Muscle layer of colon (tissue), 2 donors: ENCODE data around the gene DYSF.

ENCODE experiments used
- H3K27ac ChIP-seq: one replicate; pipeline ENCODE4 v1.7.0; 2013; ENCODE audit warnings: low read depth, mild to moderate bottlenecking, low read length, moderate library complexity
- H3K27me3 ChIP-seq, 2 donors: one replicate each; pipeline ENCODE4 v1.7.0; 2013; ENCODE audit warnings: low read length in 2 of 2, mild to moderate bottlenecking in 2 of 2; ENCODE audit not compliant: insufficient read depth in 2 of 2, control insufficient read depth in 1 of 2
- H3K36me3 ChIP-seq: one replicate; pipeline ENCODE4 v1.7.0; 2013; ENCODE audit warnings: mild to moderate bottlenecking, low read length; ENCODE audit not compliant: insufficient read depth
- H3K4me1 ChIP-seq: one replicate; pipeline ENCODE4 v1.7.0; 2013; ENCODE audit warnings: mild to moderate bottlenecking, low read length; ENCODE audit not compliant: insufficient read depth
- H3K4me3 ChIP-seq, 2 donors: one replicate each; pipeline ENCODE4 v1.7.0; 2013; ENCODE audit warnings: low read length in 2 of 2, low read depth in 1 of 2, mild to moderate bottlenecking in 1 of 2, moderate library complexity in 1 of 2
- H3K9ac ChIP-seq: one replicate; pipeline ENCODE4 v1.7.0; 2013; ENCODE audit warnings: low read length
- H3K9me3 ChIP-seq: one replicate; pipeline ENCODE4 v1.7.0; 2013; ENCODE audit warnings: mild to moderate bottlenecking, low read length
- donor health status: abdominal sarcoma.
- donor health status: Adenocarcinoma of cecum.

DYSF gene

DNA sequence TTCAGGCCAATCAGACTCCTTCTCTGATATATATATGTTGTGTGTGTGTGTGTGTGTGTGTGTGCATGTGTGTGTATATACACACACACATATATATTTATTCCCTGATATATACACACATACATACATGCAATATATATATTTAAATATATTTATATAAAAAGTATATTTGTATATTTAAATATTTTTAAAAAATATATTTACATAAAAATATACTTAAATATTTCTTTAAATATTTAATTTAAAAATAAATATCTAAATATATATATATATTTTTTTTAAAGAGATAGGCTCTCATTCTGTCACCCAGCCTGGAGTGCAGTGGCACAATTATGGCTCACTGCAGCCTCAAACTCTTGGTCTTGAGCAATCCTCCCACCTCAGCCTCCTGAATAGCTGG, 281.3 kb downstream of the DYSF start:
- H3K4me1 ChIP-seq = no peaks in the 10 kb centered on the region
- no peaks in the 10 kb centered on the region for H3K36me3 ChIP-seq
- H3K27ac ChIP-seq = no peak overlapping the region
- H3K27me3 ChIP-seq = no peaks in the 10 kb centered on the region
- H3K9me3 ChIP-seq = no peaks in the 10 kb centered on the region
- no peak overlapping the region for H3K4me3 ChIP-seq
- H3K9ac ChIP-seq = no peak overlapping the region

GRCh38 chr2:71735676-71736075, 282.3 kb downstream of the DYSF start:
- Histone ChIP-seq H3K27me3 (no peaks in the 10 kb centered on the region), H3K9me3 (no peaks in the 10 kb centered on the region), H3K9ac (no peak overlapping the region)

More at GRCh38 chr2:71735676-71736075, 282.3 kb downstream of the DYSF start:
- no peak overlapping the region for H3K4me3 ChIP-seq
- no peaks in the 10 kb centered on the region for H3K36me3 ChIP-seq
- H3K27ac ChIP-seq = no peak overlapping the region
- no peaks in the 10 kb centered on the region for H3K4me1 ChIP-seq
